ENCODE results near the gene SALL1. TPM values are rescaled to one million over a fixed set of nuclear protein-coding genes. Genes with fewer than 3 reads are reported as not detected.

The SALL1 gene
- total RNA-seq = not detected
- long read RNA-seq = 0 reads

DNA sequence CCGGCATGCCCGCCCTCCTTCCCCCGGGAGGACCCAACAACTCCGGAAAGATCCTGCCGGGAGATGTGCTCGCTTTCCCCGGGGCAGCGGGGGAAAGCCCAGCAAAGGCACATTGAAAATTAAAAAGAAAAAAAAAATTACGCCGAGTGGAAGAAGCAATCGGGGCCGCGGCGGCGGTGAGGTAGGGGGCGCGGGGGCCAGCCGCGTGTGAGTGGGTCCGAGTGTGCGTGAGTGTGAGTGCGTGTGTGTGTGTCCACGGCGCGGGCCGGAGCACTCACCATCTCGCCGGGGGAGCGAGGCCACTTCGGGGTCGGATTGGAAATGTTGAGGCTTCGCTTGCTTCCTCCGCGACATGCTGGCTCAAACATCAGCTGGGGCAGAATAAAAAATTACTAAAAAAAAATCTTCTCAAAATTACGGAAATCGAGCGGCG, at the start of gene SALL1:
TSS of gene SALL1 (minus strand) at position 383 of the 433 bp plus-strand sequence. CDS start at position 354, 29 bp downstream.
- intact Hi-C loops (cut with micrococcal nuclease) = no loop called here
- DNase-seq (no peak), ATAC-seq (no peak)

DNA sequence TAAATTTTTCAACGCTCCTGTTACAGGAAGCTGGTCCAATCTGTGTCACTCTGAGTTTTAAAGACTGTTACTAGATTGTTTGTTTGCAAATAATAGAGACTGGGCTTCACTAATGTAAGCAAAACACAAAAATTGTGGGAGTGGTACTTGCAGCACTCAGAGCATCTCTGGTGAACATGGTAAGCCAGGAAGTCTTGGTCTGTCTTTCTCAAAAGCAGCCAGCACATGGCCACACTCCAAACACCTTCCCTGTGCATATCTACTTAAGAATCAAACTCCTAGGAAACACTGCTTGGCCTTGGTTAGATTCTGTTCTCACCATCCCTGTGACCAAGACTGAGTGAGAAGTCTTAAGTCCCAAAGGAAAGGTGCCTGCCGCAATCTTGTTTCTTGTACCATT, 49.7 kb upstream of the SALL1 start:
- no peak for ATAC-seq
- intact Hi-C loops (cut with micrococcal nuclease) = no loop called here
- DNase-seq = no peak

DNA sequence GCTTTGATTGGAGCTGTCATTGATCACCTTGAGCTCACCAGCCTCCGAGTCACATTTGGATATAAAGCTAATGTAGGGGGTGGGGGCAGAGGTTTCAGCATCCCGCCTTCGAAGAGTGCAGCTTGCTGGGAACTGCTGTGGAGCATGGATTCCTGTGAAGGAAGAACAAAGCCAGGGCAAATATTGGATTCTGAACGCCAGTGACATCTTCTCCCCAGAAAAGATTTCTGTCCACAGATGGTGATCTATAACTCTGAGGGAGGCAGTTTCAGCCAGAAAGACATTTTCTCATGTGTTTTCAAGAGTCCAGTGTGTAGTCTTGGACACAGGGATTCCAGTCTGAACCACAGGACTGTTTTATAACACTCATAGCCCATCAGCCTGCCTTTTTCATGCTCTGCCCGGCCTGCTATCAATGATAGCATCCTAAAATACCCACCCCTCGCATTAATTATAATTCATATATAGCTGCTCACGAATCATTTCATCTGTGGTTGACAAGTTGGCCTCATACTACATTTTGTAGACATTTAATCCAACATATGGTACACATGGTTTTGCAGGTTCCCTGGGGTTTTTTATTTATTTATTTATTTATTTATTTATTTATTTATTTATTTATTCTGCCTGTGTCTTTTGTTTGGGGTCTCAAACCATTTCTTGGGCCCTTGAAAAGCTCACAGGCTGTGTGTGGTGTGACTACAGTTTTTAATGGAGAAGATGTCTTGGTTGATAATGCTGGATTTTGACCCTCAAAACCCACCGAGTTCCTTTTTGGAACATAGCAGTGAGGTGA, 47.1 kb upstream of the SALL1 start:
- ATAC-seq (no peak), DNase-seq (no peak)
- intact Hi-C loops (cut with micrococcal nuclease) = no loop called here

DNA sequence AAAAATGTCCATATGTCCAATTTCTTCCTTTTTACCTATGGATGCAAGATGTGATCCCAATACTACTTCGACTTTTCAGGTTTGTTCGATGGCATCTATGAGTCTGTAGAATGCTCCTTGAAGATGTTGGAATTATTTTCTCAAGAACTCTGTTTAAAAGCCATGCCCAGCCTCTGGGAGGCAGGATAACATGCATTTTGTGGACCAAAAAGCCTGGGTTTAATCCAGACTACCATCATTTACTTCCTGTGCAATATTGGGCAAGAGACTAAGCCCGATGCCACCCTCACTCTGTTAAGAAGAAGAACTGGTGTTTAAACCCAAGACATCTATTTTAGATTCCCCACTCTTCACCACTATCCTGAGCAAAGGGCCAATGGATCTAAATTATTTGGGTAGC, 42.8 kb upstream of the SALL1 start:
- DNase-seq (no peak), ATAC-seq (no peak)
- intact Hi-C loops (cut with micrococcal nuclease) = no loop called here

DNA sequence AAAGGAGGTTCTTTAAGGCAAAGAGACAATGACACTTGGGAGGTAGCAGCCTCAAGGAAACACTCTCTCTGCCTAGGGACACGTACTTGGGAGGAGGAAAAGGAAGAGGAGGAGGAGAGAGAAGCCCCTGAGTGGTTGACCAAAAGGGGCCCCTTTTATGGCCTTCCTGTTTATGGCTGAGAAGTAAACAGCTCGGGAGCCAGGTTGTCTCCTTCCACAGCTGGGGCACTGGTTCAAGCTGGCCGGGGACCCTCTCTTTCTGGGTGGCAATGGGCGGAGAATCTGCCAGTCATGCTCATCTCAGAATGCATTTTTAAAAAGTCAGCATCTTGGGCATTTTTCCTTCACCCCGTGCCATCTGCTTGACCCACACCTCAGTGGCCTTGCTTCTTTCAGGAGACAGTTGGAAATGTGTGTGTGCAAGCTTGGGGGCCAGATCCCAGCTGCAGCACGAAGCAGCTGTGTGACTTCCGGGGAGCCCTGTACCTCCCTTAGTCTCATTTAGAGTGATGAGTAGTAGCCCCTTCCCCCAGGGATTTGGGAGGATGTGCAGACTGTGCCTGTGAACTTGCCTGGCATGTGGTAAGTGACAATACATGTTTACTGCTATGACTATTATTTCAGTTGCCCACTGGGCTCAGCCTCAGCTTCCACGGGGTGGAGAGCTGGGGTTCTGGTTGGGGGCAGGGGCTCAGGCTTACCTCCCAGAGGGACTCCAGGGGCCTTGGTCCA, 33.8 kb upstream of the SALL1 start:
- ATAC-seq = no peak
- intact Hi-C loops (cut with micrococcal nuclease) = no loop called here

DNA sequence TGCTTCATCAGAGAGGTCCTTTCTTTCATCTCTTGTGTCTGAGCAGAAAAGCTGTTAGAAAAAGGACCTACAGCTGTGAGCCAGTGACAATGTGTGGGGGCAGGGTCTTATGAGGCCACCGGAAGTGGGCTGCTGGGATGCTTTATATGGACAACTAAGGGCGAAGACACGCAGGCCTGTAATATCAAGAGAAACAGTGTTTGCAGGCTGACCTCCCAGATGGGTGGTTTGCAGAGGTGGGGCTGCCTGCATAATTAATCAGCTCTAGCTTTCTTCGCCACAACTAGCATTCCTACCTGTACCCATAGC, 30.4 kb upstream of the SALL1 start:
- ATAC-seq = no peak
- intact Hi-C loops (cut with micrococcal nuclease) = no loop called here
- DNase-seq = no peak

More for the DNA sequence above, 33.8 kb upstream of the SALL1 start:
- no peak for DNase-seq

DNA sequence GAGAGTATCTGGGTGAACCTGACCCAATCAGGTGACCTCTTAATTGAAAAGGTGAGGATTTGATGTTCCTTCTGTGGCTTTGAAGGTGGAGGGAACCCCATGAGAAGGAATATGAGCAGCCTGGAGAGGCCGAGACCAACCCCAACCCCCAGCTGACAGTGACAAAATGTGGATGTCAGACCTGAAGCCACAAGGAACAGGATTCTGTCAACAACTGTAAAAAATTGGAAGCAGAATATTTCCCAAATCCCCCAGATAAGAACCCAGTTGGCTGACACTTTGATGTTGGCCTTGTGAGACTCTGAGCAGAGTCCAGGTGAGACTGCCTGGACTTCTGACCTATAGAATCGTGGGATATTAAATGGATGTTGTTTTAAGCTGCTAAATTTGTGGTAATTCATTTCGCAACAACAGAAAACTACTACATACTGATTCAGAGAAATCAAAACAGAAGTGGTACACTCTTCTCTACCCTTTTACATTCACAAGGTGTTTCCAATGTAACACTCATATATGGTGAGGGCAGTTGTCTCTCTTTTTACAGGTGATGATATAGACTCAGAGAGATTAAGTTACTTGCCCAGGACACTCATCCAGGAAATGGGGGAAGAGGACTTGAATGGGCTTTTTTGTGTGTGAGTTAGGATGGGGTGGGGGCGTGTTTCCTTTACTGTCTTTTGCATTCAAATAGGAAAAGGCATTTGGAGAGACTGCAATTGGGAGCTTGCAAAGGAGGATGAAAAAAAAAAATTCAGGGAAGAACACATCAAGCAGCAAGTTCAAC, 29.8 kb upstream of the SALL1 start:
- intact Hi-C loops (cut with micrococcal nuclease) = no loop called here
- ATAC-seq (no peak), DNase-seq (no peak)

DNA sequence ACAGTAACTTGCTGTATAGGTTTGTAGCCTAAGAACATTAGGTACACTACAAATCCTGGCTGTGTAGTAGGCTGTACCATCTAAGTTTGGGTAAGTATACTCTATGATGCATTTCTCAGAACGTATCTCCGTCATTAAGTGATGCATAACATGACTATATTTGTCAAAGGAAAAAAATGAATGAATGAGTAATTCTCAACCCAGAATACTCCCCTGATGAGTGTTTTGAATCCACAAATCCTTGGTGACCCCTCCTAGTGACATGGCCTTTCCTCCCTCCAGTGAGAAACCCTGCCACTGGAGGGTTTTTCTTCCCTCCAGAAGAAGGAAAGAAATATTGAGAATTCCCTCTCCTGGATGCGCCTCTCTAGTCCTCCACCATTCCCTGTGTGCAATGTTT, 24.0 kb upstream of the SALL1 start:
- intact Hi-C loops (cut with micrococcal nuclease) = no loop called here
- no peak for ATAC-seq
- DNase-seq = no peak

DNA sequence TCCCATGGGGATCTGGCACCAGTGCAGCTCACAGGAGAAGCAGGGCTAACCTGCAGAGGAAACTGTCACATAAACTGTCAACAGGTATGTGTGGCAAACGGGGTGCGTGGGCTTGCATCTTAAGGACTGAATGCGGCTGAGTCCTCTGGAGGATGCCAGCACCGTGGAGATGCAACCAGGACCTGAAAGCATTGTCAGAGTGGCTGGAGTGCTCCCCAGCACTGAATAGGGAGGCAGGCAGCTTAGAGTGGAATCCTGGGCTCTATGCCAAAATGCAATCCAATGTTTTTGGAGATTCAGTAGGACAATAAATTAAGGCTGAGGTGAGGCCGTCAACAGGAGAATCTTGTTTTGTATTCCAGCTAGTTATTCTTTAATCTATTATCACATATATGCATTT, 21.3 kb upstream of the SALL1 start:
- intact Hi-C loops (cut with micrococcal nuclease) = no loop called here
- DNase-seq = no peak
- no peak for ATAC-seq

DNA sequence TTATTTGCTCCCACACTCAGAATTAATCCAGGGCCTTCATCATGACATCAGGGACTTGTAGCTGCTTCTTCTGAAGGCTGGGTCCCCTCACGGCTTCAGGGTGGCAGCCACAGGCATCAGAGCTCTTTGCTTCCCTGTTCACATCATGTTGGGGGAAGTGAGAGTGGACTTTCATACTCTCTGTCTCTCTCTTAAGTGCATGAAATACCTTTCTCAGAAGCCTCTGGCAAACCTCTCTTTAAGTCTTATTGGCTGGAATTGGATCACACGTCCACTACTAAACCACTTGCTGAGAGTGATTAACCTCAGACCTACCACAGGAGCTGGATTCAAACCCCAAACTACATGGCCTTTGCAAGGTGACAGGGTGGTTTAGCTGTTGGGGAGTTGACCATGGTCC, 17.7 kb upstream of the SALL1 start:
- ATAC-seq = no peak
- DNase-seq = no peak
- intact Hi-C loops (cut with micrococcal nuclease) = no loop called here

DNA sequence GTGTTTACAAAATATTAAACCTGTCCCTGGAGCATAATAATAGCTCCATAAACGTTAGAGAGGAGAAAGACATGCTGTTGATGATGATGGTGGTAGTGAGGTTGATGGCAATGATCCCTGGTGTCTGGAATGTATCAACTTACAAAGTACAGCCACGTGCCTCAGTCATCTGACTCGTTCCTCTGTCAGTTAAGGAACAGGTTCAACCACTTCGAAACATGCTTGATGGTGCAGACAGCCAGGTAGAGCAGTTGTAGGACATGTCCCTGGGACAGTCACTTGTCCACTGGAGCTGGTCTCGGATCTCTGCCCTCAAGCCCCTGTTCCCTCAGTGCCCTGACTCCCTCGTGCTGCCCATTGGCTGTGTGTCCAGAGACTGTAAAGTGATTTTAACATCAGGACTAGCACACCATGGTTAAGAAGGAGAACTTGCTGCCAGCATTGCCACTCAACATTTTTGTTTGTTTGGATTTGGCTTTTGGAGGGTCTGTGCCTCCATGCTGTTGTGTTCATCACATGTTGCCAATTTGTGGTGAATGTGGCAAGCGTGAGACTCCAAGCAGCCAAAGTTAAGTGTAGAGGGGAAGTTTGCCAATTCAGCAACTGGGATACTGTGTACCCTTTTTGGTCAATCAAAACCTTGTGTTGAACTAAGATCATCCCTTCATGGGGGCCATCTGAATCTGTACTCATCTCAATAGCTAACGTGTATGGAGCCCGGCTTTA, 16.3 kb upstream of the SALL1 start:
- ATAC-seq (no peak), DNase-seq (no peak)
- intact Hi-C loops (cut with micrococcal nuclease) = no loop called here

DNA sequence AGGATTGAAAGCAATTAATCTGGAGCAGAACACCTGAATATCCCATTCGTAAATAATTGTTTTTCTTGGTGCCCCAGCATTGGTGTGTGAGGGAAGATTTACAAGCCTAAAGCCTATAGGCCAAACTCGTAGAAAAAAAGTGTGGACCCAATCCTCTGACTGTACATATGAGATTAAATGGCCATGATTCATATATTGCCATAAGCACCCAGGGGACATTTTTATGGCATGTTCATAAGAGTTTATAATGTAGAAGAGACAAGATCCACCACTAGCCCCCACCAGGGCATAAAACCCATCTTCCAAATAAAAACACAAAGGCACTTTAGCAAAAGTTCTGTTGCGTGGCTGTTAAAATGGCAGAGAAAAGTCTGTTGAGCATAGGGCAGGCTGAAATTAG, 15.5 kb upstream of the SALL1 start:
- no peak for DNase-seq
- intact Hi-C loops (cut with micrococcal nuclease) = no loop called here
- no peak for ATAC-seq

DNA sequence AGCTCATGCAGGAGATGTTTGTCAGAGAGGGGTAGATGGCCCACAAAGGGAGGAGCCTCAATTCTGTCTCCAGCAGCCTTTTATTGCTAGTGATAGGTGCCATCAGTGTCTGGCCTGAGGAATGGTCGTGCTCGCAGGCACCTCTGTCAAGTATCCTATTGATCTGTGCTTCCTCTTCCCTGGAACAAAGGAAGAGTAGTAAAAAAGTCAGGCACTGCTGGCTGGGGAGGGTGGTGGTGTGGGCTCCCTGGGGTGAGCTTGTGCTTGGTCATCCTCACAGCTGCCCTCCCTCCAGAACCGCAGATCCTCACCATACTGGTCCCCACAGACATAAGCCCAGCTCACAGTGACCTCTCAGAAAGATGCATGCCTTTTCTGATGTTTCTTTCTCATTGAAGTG, 15.0 kb upstream of the SALL1 start:
- ATAC-seq = no peak
- intact Hi-C loops (cut with micrococcal nuclease) = no loop called here

DNA sequence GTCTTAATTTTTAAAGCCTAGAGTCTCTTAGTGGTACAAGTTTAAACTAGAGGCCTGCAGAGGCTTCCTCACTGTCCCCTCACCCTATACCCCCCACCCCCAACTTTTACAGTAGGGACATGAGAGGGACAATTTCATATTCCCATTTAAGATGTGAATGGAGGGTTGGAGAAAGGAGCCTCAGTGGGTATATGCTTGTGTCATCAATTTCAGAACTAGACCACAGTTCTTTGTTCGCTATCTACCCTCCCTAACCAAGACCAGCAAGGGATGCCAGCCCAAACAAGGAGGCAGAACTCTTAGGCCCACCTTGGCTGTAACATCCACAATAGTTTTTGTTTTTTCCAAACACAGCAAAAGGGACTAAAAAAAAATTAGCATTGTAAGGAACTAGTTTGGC, 14.0 kb upstream of the SALL1 start:
- DNase-seq (no peak), ATAC-seq (no peak)
- intact Hi-C loops (cut with micrococcal nuclease) = no loop called here

More for the DNA sequence above, 15.0 kb upstream of the SALL1 start:
- no peak for DNase-seq

DNA sequence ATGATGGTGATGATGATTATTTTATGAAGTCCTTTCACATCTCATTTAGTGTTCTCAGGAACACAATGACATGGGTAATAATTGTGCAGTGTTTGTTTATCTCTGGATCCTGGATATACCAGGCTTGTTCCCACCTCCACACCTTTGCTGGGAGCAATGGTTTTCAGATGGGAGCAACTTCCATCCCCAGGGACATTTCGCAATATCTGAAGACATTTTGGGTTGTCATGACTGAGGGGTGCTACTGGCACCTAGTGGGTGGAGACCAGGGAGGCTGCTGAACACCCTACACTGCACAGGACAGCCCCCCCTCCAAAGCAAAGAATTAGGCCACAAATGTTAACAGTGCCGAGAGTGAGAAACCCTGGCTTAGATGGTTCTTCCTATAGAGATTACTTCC, 13.5 kb upstream of the SALL1 start:
- DNase-seq (no peak), ATAC-seq (no peak)
- intact Hi-C loops (cut with micrococcal nuclease) = no loop called here

DNA sequence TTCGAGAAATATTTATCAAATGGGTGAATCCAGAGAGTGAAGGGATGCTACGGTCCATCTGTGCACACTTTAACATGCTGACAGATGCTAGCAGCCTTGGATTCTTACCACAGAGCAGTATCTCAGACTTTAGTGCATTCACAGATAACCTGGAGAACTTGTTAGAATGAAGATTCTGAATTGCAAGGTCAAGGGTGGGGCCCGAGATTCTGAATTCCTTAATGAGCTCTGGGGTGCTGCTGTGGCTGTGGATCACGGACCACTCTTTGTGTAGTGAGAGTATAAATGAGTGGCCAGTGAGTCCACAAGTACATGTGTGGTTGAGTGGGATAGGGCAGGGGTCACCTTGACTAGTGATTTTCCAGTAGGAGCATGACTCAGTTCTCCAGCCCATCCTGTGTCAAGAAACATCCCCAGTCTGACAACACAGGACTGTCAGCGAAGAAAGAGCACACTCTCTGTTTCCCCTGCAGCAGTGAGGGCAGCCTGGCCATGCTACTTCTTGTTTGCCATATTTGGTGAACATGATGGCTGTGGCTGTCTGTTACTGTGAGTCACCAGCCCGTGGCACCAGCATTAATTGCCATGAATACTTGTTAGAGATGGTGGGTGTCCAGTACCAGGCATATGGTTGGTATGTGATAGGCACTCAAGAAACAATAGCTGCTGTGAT, 13.0 kb upstream of the SALL1 start:
- DNase-seq (no peak), ATAC-seq (no peak)
- intact Hi-C loops (cut with micrococcal nuclease) = no loop called here

DNA sequence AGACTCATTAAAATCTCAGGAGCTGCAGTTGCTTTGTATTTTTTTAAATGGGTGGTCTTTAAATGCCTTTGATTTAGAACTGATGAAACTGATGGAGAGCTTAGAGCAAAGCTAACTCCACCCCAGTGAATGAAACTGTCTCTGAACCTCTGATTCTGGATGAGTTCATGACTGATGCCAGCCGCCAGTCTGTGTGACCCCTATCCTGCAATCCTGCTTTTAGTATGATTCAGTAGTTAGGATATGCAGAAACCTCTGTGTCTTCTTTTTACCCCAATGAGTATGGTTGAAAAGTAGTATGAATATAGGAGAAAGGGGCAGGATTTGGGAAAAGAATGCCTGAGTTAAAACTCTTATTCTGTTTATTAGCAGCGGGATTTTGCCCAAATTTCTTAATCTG, 12.3 kb upstream of the SALL1 start:
- no peak for ATAC-seq

DNA sequence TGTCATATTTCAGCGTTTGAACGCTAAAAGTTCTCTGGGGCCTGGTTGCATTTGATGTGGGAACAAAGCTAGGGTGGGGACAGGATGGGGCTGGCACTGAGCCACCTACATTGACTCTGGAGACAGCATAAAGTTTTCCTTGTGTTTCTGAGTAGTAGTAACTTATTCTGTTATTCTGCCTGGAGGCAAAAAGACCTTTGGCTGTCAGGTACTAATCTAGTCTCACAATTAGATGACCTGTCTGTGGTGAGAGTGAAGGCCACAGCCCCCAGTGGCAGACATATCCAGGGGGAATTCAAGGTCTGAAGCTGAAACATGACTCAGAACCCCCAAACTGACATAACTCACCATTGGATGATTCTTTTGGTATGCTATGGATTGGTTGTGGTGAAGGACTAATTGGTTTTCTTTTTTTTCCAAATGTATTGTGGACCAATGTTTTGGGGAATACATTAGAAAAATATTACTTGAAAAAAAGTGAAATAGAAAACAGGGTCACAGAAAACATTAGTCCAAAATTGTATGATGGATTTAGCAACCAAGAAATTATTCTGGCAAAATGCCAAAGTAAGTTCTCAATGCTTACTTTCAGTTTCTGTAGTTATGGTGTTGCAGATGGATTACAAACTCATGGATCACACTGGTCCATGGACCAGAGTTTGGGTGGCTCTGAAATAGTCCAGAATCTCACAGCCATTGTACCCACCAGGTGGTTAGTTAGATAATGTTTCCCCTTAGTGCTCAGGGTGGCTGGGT, 10.5 kb upstream of the SALL1 start:
- no peak for ATAC-seq
- DNase-seq = no peak
- intact Hi-C loops (cut with micrococcal nuclease) = no loop called here

More for the DNA sequence above, 12.3 kb upstream of the SALL1 start:
- DNase-seq = no peak
- intact Hi-C loops (cut with micrococcal nuclease) = no loop called here
